HTR-8/SVneo (cell line): Measurements from ENCODE around the gene ARF4.
"Not testable (repeated sequence)": the region's sequence is repeated elsewhere in the genome, so short reads cannot be mapped to it uniquely, and the experiment has no call there.

ENCODE experiments used
- DNase-seq: peaks from one replicate; pipeline ENCODE4 v3.0.0; 2011; ENCODE audit warnings: low spot score, mixed read lengths; ENCODE audit not compliant: insufficient read length
- FAIRE-seq: peaks from 2 replicates; lab custom pipeline; 2011; peaks lifted over from hg19 to GRCh38; lab: Jason Lieb, UNC

Gene ARF4

GRCh38 chr3:57597127-57597923 lies at the start of gene ARF4:
TSS of gene ARF4 (minus strand) at chr3:57597344. CDS start at chr3:57597140, 204 bp downstream.
- peak; percentile 98 for FAIRE-seq

GRCh38 chr3:57646723-57647122 lies 49.6 kb upstream of the ARF4 start:
- DNase-seq (peak; percentile 21), FAIRE-seq (no peak)

More at GRCh38 chr3:57597127-57597923, at the start of gene ARF4:
- DNase-seq = peak; percentile 99

- FAIRE-seq = no peak
- DNase-seq = no peak
Observed at GRCh38 chr3:57644740-57645139, 47.6 kb upstream of the ARF4 start.

GRCh38 chr3:57637391-57637790 lies 40.2 kb upstream of the ARF4 start:
- FAIRE-seq (no peak), DNase-seq (no peak)

- FAIRE-seq, DNase-seq: not testable (repeated sequence)
Observed at GRCh38 chr3:57634259-57634658, 37.1 kb upstream of the ARF4 start.

GRCh38 chr3:57627976-57628375 lies 30.8 kb upstream of the ARF4 start:
- DNase-seq (no peak), FAIRE-seq (no peak)

GRCh38 chr3:57624801-57625200 lies 27.7 kb upstream of the ARF4 start:
- FAIRE-seq (no peak), DNase-seq (no peak)

- FAIRE-seq = no peak
Observed at GRCh38 chr3:57622362-57622761, 25.2 kb upstream of the ARF4 start.

GRCh38 chr3:57617739-57618138 lies 20.6 kb upstream of the ARF4 start:
- FAIRE-seq = no peak

More at GRCh38 chr3:57622362-57622761, 25.2 kb upstream of the ARF4 start:
- DNase-seq = no peak

GRCh38 chr3:57616233-57616632 lies 19.1 kb upstream of the ARF4 start:
- FAIRE-seq (peak; percentile 20), DNase-seq (no peak)

More at GRCh38 chr3:57617739-57618138, 20.6 kb upstream of the ARF4 start:
- no peak for DNase-seq

- not testable (repeated sequence) for DNase-seq, FAIRE-seq
Observed at GRCh38 chr3:57611870-57612269, 14.7 kb upstream of the ARF4 start.

- DNase-seq = no peak
- FAIRE-seq = no peak
Observed at GRCh38 chr3:57605683-57606082, 8.5 kb upstream of the ARF4 start.

GRCh38 chr3:57604971-57605370 lies 7.8 kb upstream of the ARF4 start:
- FAIRE-seq (no peak), DNase-seq (no peak)

- DNase-seq (no peak), FAIRE-seq (no peak)
Observed at GRCh38 chr3:57600195-57600594, 3.1 kb upstream of the ARF4 start.

GRCh38 chr3:57598765-57599360 lies 1.7 kb upstream of the ARF4 start:
- no peak for DNase-seq
- no peak for FAIRE-seq

- FAIRE-seq (no peak), DNase-seq (peak; percentile 64)
Observed at GRCh38 chr3:57596495-57597126, 533 bp downstream of the ARF4 start.

GRCh38 chr3:57594576-57594975 lies 2.6 kb downstream of the ARF4 start:
- DNase-seq (no peak), FAIRE-seq (no peak)

GRCh38 chr3:57594144-57594543 lies 3.0 kb downstream of the ARF4 start:
- DNase-seq (no peak), FAIRE-seq (no peak)

- FAIRE-seq = no peak
Observed at GRCh38 chr3:57592306-57592705, 4.8 kb downstream of the ARF4 start.

GRCh38 chr3:57587905-57588304 lies 9.2 kb downstream of the ARF4 start:
- no peak for FAIRE-seq
- DNase-seq = no peak

More at GRCh38 chr3:57592306-57592705, 4.8 kb downstream of the ARF4 start:
- DNase-seq = no peak

- no peak for FAIRE-seq
- DNase-seq = no peak
Observed at GRCh38 chr3:57586778-57587177, 10.4 kb downstream of the ARF4 start.
